ENCODE measurements around the gene HDAC1.

HDAC1 gene

DNA sequence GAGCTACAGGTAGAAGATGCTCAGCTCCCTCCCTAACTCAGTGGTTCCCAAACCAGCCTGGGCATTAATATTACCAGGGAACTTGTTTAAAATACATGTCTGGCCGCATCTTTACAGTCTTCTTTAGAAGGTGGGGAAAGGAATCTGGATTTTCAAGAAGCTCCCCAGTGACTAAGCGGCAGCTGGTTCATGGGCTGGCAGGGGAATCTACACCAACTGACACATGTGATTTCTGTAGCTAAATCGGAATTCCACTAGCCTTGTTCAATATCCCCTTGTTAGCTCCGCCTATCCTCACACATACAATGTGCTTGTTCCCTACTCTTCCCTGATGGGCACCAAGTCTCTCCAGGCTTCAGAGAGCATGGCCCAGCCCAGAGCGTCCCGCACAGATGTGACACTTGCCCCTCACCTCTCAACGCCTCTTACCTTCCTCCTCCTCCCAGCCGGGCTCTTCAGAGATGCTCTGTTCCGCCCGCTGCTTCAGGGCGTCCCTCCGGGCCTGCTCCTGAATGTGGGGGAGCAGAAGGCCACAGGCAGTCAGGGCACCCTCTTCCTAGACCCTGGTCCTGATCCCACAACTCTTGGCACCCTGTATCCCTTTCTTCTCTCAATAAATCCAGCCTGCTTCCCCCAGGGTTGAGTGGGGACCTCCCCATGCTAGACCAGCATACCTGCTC, 85.8 kb downstream of the HDAC1 start:
- ATAC-seq: no peak

DNA sequence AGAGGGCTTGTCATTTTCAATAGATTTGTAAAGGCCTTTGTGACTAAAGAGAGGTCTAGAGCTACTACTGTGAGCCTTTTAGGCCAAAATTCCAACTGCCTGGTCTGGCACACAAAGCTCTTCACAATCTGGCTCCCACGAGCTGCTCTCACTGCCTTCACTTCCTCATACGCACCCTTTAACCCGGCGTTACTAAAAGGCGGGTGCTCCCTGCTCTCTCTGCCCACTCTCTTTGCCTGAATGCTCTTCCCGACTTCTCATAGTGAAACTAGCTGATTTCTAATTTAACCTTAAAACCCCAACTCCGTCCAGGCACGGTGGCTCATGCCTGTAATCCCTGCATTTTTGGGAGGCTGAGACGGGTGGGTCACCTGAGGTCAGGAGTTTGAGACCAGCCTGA, 88.2 kb downstream of the HDAC1 start:
- no peak for ATAC-seq

Data from activated CD4-positive, CD25-positive, alpha-beta regulatory T cell treated with anti-CD3 and anti-CD28 coated beads, Interleukin-2, amount 50 U/mL, for 24 hours (primary cell).